GM12875 (cell line): Measurements from ENCODE around the gene CD93.
A peak's percentile ranks its signal among the peaks of the same experiment; 100 is the strongest.

Source experiments
- H3K4me3 ChIP-seq: one replicate; pipeline ENCODE4 v1.5.1; 2011; ENCODE audit warnings: low read depth, low read length, control low read depth
- TF ChIP-seq, protein P1 (sequence below): IDR thresholded peaks from 2 replicates; pipeline ENCODE4 v1.5.1; 2011; ENCODE audit warnings: low read depth, mild to moderate bottlenecking, control low read depth, inconsistent platforms, low read length, moderate library complexity, borderline replicate concordance; ENCODE audit not compliant: insufficient read depth

The CD93 gene

DNA sequence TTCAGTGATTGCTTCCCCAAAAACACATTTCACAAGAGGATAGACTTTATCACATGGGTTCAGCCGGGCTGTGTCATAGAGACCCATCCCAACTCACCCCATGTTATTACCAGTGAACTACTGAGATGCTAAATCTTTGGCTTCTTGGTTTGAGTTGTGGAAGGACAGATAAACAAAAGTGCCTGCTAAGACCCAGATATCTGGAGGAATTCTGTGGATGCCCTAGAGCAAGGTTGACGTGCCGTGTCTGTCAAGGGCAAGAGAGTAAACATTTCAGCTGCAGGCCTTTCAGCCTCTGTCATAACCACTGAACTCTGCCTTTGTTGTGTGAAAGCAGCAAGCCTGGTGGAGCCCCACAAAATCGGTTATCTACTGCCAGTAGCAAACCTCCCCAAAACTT, 25.5 kb downstream of the CD93 start:
- H3K4me3 ChIP-seq, result no peak overlapping the region
- TF ChIP-seq, protein P1, sequence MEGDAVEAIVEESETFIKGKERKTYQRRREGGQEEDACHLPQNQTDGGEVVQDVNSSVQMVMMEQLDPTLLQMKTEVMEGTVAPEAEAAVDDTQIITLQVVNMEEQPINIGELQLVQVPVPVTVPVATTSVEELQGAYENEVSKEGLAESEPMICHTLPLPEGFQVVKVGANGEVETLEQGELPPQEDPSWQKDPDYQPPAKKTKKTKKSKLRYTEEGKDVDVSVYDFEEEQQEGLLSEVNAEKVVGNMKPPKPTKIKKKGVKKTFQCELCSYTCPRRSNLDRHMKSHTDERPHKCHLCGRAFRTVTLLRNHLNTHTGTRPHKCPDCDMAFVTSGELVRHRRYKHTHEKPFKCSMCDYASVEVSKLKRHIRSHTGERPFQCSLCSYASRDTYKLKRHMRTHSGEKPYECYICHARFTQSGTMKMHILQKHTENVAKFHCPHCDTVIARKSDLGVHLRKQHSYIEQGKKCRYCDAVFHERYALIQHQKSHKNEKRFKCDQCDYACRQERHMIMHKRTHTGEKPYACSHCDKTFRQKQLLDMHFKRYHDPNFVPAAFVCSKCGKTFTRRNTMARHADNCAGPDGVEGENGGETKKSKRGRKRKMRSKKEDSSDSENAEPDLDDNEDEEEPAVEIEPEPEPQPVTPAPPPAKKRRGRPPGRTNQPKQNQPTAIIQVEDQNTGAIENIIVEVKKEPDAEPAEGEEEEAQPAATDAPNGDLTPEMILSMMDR, result no peak

DNA sequence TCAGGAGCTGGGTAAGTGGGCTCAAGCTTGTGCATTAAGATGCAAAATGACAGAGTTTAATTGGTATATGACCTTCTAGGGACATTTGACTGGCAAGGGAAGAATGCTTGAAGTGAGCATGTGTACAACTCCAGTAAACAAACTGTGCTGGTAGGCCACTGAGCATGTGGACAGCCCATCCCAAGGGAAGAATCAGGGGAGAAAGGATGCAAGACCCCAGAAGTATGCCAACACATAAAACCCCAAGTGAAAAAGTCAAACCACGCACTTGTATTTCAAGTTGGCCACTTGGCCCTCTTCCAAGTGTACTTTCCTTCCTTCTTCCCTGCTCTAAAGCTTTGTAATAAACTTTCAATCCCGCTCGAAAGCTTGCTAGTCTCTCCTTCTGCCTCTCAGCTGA, 26.3 kb downstream of the CD93 start:
- TF ChIP-seq, protein P1, result no peak
- no peak overlapping the region for H3K4me3 ChIP-seq

DNA sequence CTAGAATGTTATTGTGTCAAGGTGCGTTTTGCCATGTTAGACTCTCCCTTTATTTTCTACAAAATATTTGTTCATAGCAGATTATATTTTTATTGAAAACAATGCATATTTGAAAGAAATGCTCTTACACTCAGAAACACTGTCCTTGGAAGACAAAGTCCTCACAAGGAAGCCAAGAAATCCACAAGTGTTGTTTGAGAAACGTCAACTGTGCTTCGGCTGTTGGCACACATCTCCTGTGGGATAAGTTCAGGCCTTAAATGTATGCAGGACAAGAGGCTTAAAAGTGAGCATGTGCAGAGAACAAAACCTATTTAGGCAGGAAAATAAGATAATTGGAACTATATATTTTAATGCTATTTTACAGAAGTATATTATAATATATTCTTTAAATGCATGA, 27.1 kb downstream of the CD93 start:
- H3K4me3 ChIP-seq, result no peak overlapping the region
- TF ChIP-seq, protein P1, result no peak

DNA sequence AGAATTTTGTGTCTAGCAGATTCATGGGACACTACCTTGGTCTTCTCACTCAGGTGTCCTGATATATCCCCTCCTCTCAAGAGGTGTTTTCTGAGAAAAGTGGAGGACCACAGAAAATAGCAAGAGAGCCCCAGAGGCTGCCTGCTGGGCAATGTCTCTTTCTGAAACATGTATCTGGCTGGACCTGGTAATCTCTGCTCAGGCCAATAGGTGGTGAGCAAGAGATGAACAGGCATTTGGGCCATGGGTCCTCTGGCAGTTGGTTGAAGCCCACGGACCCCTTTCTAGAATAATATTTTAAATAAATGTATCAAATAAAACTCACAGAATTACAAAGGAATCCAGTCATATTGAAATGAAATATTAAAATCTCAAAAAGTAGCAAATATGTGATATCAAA, 27.9 kb downstream of the CD93 start:
- TF ChIP-seq, protein P1, result no peak
- H3K4me3 ChIP-seq, result no peak overlapping the region

DNA sequence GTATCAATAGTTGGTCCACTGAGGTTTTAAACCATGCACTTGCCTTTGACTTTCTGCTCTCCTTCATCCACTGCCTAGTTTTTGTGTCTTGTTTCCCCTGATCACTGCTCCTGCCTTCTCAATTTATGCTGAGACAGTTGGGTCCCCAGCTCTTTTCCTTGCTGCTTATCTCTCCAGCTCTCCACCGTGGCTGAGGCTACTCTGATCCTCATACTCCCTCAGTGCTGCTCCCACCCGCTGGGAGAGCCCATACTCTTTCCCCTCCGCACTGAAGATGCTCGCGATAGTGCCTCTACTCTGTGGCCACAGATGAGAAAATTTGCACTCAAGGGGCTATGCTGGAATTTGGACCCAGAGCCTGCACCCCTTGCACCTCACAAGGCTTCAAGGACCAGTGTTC, 33.2 kb downstream of the CD93 start:
- TF ChIP-seq, protein P1, result no peak

DNA sequence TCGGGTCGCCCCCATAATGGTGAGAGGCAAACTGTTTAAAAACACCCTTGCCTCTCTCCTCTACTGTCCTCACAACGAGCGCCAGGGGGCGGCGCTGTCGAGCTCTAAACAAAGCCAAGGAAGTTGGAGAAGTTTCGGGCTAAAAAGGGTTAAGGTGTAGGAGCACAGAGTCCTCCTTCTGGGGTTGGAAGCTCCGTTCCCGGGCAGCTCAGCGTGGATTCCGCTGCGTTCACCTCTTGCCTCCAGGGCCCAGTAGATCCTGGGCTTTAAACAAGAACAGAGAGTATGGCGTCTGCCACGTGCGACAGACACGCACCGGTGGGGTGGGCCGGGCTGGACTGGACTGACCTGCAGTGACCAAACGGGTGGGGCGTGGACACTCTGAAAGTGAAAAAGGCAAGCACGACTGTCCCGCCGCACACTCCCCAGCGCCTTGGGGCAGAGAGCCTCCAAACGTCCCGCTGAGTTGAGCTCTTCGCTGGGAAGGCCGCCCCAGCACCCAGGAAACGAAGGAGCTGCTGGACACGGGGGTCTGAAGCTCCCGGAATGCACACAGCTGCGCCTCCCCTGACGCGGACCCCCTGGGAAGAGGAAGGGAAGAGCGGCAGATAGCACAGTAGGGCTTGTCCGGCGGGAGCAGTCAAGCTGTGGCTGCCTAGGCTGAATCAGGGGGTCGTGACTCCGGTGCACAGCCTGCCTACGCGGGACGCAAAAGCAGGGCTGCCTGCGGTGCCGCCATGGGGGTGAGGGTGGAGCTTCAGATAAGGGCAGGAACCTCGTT, 35.1 kb downstream of the CD93 start:
- TF ChIP-seq, protein P1, result peak; percentile 64

More for the DNA sequence above, 33.2 kb downstream of the CD93 start:
- no peak overlapping the region for H3K4me3 ChIP-seq

DNA sequence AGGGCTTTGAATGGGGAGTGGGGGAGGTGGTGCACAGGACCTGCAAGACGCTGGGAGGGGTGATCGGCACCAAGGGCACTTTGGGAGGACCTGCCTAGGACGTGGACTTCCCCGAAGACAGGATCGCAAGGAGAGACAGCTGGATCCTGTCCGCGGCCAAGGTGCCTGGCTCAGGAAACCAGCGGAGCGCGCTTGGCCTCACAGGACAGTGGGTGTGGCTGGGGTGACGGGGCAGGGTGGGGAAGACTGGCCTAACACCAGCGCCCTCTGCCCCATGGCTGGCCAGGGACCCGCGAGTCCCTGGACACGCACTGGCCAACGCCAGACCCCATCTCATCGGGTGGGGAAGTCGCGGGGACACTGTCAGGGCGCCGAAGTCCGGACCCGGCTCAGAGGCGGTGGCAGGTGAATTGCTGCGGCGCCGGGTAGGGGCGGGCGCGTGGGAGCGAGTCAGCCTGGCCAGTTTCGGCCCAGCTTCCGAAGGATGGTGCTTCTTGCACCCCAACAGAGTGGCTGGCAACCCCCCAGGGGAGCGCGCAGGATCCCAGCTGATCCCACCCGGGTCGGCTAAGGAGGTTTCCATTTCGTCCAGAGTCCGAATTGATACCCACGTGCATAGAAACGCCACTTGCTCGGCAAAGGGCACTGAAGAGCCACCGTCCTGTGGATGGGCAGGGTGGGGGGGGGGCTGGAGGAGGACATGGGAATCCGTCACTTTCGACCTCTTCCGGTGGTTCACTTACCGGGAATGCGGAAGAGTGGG, 35.9 kb downstream of the CD93 start:
- TF ChIP-seq, protein P1, result no peak
- peak overlapping the region; percentile 36 for H3K4me3 ChIP-seq

More for the DNA sequence above, 35.1 kb downstream of the CD93 start:
- H3K4me3 ChIP-seq, result peak overlapping the region; percentile 36
